Neuron (in vitro differentiated cells): ENCODE data around the gene BPIFB6.

Experiments used
- H2AFZ ChIP-seq: one replicate; pipeline ENCODE4 v1.6.1; 2013; ENCODE audit warnings: low read depth, mild to moderate bottlenecking, inconsistent platforms, low read length, moderate library complexity
- H3K27me3 ChIP-seq: one replicate; pipeline ENCODE4 v1.6.1; 2013; ENCODE audit warnings: low read length; ENCODE audit not compliant: insufficient read depth
- H3K36me3 ChIP-seq: one replicate; pipeline ENCODE4 v1.6.1; 2013; ENCODE audit warnings: low read length; ENCODE audit not compliant: insufficient read depth
- H3K4me1 ChIP-seq: one replicate; pipeline ENCODE4 v1.6.1; 2013; ENCODE audit warnings: low read length; ENCODE audit not compliant: insufficient read depth
- H3K4me3 ChIP-seq: 2 replicates; pipeline ENCODE4 v1.5.1; 2013; ENCODE audit warnings: mild to moderate bottlenecking, low read length, moderate library complexity
- H3K9me3 ChIP-seq: one replicate; pipeline ENCODE4 v1.6.1; 2013; ENCODE audit warnings: low read length

The BPIFB6 gene

GRCh38 chr20:33016581-33017109 lies 14.8 kb upstream of the BPIFB6 start:
- Histone ChIP-seq H3K4me3 (no peak overlapping the region), H3K9me3 (no peaks in the 10 kb centered on the region), H3K4me1 (no peaks in the 10 kb centered on the region), H3K36me3 (no peaks in the 10 kb centered on the region), H2AFZ (no peak overlapping the region), H3K27me3 (no peaks in the 10 kb centered on the region)

DNA sequence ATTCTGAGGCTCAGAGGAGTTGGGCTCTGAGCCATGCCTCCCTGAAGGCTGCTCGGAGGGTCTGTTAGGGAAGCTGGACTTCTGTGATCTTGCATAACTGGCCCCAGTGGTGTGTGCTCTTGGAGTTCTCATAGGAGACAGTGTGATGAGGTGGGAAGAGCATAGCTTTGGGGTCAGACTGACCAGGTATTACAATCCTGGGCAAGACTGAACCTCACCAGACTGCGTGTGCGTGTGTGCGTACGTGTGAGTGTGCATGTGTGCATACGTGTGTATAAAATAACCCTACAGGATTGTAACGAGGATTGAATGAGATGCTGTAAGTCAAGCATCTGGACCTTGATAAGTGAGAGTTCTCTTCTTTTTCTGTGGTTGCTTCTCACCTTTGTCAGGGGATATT lies 13.9 kb upstream of the BPIFB6 start:
- Histone ChIP-seq H3K27me3 (no peaks in the 10 kb centered on the region), H3K4me3 (no peak overlapping the region), H3K9me3 (no peaks in the 10 kb centered on the region), H2AFZ (no peak overlapping the region), H3K4me1 (no peaks in the 10 kb centered on the region), H3K36me3 (no peaks in the 10 kb centered on the region)

DNA sequence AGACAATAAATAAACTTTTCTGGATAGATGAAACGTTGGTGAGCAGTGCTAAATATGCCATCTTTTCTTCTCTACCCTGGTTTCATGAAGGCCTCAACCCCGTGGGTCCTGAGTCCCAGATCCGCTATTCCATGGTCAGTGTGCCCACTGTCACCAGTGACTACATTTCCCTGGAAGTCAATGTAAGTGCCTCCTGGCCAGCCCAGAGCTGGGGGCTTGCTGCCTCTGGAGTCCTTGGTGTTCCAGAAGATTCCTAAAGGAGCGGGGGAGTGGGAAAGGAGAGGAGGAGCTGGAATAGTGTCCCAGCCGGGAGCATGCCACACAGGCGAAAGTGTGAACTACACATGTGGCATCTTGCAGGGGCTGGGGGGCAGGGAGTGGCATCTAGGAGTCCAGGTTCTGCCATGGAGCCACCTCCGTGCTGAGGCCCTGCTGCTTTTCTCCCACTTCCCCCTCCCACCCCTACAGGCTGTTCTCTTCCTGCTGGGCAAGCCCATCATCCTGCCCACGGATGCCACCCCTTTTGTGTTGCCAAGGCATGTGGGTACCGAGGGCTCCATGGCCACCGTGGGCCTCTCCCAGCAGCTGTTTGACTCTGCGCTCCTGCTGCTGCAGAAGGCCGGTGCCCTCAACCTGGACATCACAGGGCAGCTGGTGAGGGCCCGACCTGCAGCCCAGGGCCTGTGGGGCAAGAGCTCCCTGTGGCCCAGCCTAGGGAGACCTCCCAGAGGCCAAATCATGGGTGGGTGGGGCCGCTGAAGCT lies 13.1 kb upstream of the BPIFB6 start:
- H3K27me3 ChIP-seq, result no peaks in the 10 kb centered on the region

GRCh38 chr20:33019465-33020277 lies 11.8 kb upstream of the BPIFB6 start:
- no peaks in the 10 kb centered on the region for H3K27me3 ChIP-seq
- no peaks in the 10 kb centered on the region for H3K36me3 ChIP-seq
- H3K9me3 ChIP-seq, result no peaks in the 10 kb centered on the region
- H2AFZ ChIP-seq, result no peak overlapping the region
- H3K4me3 ChIP-seq, result no peak overlapping the region
- H3K4me1 ChIP-seq, result no peaks in the 10 kb centered on the region

More for the DNA sequence above, 13.1 kb upstream of the BPIFB6 start:
- Histone ChIP-seq H3K4me1 (no peaks in the 10 kb centered on the region), H2AFZ (no peak overlapping the region), H3K36me3 (no peaks in the 10 kb centered on the region), H3K4me3 (no peak overlapping the region), H3K9me3 (no peaks in the 10 kb centered on the region)

- H3K4me3 ChIP-seq, result no peak overlapping the region
- H2AFZ ChIP-seq, result no peak overlapping the region
- no peaks in the 10 kb centered on the region for H3K9me3 ChIP-seq
- no peaks in the 10 kb centered on the region for H3K27me3 ChIP-seq
- H3K4me1 ChIP-seq, result no peaks in the 10 kb centered on the region
- no peaks in the 10 kb centered on the region for H3K36me3 ChIP-seq
Observed at GRCh38 chr20:33020278-33021161, 10.9 kb upstream of the BPIFB6 start.

- Histone ChIP-seq H2AFZ (no peak overlapping the region), H3K4me3 (no peak overlapping the region), H3K4me1 (no peaks in the 10 kb centered on the region), H3K36me3 (no peaks in the 10 kb centered on the region), H3K9me3 (no peaks in the 10 kb centered on the region), H3K27me3 (no peaks in the 10 kb centered on the region)
Observed at GRCh38 chr20:33021879-33022278, 9.6 kb upstream of the BPIFB6 start.

DNA sequence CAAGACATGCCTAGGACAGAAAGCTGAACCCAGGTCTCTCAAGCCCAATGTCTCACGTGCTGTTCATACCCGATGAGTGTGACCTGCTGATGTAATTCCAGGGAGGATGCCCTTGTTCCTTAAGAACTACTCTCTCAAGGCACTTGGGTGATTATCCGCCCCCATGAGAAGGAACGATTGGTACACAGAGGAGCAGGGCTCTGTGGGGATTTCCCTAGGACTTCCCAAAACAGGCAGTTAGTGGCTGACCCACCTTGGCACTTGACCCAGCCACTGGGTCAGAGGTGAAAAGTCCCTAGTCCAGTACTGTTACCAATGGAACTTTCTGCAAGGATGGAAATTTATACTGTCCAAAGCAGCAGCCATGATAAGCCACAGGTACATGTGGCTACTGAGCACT lies 9.2 kb upstream of the BPIFB6 start:
- Histone ChIP-seq H3K27me3 (no peaks in the 10 kb centered on the region), H2AFZ (no peak overlapping the region), H3K4me1 (no peaks in the 10 kb centered on the region), H3K9me3 (no peaks in the 10 kb centered on the region), H3K36me3 (no peaks in the 10 kb centered on the region), H3K4me3 (no peak overlapping the region)

GRCh38 chr20:33022694-33023438 lies 8.6 kb upstream of the BPIFB6 start:
- Histone ChIP-seq H3K9me3 (no peaks in the 10 kb centered on the region), H2AFZ (no peak overlapping the region), H3K4me3 (no peak overlapping the region), H3K36me3 (no peaks in the 10 kb centered on the region), H3K4me1 (no peaks in the 10 kb centered on the region), H3K27me3 (no peaks in the 10 kb centered on the region)

GRCh38 chr20:33023439-33024242 lies 7.8 kb upstream of the BPIFB6 start:
- Histone ChIP-seq H3K27me3 (no peaks in the 10 kb centered on the region), H2AFZ (no peak overlapping the region), H3K9me3 (no peaks in the 10 kb centered on the region), H3K4me1 (no peaks in the 10 kb centered on the region), H3K4me3 (no peak overlapping the region), H3K36me3 (no peaks in the 10 kb centered on the region)

DNA sequence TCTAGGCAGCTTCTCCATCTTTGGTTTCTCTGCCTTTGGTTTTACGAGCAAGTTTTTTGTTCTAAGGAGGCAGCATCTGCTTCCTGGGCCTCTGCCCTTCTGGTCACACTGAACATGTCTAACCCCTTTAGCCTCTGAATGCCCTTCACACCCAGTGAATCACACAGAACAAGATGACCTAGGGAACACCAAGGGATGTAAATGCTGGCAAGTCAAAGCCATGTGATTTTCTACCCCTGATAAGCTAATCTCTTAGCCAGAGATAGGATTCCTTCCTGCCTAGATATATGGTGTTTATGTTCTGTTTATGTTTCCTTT lies 7.2 kb upstream of the BPIFB6 start:
- Histone ChIP-seq H3K4me1 (no peaks in the 10 kb centered on the region), H3K27me3 (no peaks in the 10 kb centered on the region), H3K4me3 (no peak overlapping the region), H2AFZ (no peak overlapping the region), H3K9me3 (no peaks in the 10 kb centered on the region), H3K36me3 (no peaks in the 10 kb centered on the region)

DNA sequence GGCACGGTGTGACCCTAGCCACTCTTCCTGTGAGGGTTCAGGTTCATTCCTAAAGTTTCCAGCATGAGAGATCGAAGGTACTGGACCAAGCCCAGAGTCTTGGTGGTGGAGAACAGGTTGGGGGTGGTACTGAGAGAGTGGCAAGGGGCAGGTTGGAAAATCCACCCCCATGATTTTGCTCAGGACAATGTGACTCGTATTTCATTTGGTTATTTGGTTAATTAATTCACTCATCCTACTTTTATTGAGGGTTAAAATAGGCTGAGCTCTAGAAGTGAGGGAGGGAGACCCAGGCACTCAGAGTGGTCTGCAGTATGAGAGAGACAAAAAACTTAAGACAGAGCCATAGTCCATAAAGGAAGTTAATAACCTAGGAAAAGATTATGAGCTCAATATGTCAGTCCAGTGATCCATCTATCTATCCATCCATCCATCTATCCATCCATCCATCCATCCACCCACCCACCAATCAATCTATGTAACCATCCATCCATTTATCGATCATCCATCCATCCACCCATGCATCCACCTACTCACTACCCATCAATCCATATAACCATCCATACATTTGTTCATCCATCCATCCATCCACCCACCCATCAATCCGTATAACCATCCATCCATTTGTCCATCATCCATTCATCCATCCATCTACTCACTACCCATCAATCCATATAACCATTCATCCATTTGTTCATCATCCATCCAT lies 6.7 kb upstream of the BPIFB6 start:
- Histone ChIP-seq H3K4me1 (no peaks in the 10 kb centered on the region), H3K36me3 (no peaks in the 10 kb centered on the region), H3K4me3 (no peak overlapping the region), H2AFZ (no peak overlapping the region), H3K9me3 (no peaks in the 10 kb centered on the region), H3K27me3 (no peaks in the 10 kb centered on the region)
